ENCODE results near the gene CHMP2A.
"Not testable (repeated sequence)": the region's sequence is repeated elsewhere in the genome, so short reads cannot be mapped to it uniquely, and the experiment has no call there.

The CHMP2A gene

DNA sequence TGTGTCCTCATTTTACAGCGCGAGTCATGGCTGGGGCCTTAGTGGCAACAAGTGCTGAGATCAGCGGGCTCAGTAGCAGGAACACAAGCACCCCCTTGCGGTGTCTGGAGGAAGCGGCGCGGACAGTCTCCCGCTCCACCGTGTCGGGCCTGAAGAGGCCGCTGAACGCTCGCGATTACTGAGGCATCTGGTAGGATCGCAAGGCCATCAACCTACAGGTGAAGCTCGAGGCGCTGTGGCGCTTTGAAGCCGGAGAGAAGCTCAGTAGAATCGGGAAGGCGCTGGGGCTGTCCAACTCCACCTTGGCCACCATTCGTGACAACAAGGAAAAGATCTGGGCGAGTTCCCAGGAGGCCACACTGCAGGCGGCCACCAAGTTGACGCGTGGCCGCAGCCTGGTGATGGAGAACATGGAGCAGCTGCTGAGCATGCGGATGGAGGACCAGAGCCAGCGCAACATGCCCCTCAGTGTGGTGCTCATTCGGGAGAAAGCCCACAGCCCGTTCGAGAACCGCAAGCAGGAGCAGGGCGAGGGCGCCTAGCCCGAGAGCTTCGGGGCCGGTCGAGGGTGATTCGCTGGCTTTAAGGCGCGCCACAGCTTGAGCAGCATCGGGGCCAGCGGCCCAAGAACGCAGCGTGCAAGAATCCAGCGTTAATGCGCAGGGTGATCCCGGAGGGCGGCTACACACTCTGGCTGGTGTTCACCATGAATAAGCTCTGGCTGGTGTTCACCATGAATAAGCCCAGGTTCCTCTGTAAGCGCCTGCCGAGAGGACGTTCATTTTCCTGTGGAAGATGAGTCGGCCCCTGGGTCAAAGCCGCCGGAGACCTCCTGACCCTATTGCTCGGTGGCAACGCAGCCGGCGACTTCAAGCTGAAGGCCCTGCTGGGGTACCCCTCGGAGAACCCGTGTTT is 26.6 kb upstream of the CHMP2A start:
- peak; percentile 44 for DNase-seq (ENCODE audit: low read depth)
- in situ Hi-C loops (cut with HindIII; ENCODE audit: low sequenced_read_pairs): no loop called here
- no peak overlapping the region for H3K4me3 ChIP-seq (ENCODE audit: low read depth, low read length)
- TF ChIP-seq CTCF (IDR thresholded peaks at IDR 0.05; ENCODE audit: low read depth, low read length, missing control alignments): peak; percentile 88

DNA sequence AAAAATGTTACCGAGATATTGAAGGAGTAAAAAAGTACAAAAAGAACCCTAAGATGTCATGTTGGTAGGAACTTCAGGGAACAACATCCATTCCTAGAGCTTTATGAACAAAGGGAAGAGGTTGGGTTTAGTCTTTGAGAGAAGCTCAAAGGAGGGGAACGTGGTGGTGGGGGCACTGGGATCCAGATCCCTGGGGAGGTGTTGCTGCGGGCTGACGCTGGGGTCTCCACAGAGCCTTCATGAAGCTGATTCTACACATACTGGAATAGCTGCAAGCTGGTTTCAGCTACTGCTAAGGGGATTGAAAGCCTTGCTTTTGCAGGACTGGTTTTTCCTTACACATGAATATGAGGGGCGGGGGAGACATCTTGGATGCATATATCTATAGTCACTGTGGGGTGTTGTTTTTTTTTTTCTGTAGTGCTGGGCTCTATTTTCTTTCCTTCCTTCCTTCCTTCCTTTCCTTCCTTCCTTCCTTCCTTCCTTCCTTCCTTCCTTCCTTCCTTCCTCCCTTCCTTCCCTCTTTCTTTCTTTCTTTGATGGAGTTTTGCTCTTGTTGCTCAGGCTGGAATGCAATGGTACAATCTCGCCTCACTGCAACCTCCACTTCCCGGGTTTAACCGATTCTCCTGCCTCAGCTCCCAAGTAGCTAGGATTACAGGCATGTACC is 24.7 kb upstream of the CHMP2A start:
- in situ Hi-C loops (cut with HindIII; ENCODE audit: low sequenced_read_pairs): no loop called here
- DNase-seq (ENCODE audit: low read depth): no peak
- no peak for TF ChIP-seq CTCF (IDR thresholded peaks at IDR 0.05; ENCODE audit: low read depth, low read length, missing control alignments)
- H3K4me3 ChIP-seq (ENCODE audit: low read depth, low read length): no peak overlapping the region

- no peak overlapping the region for H3K4me3 ChIP-seq (ENCODE audit: low read depth, low read length)
- in situ Hi-C loops (cut with HindIII; ENCODE audit: low sequenced_read_pairs): no loop called here
- no peak for TF ChIP-seq CTCF (IDR thresholded peaks at IDR 0.05; ENCODE audit: low read depth, low read length, missing control alignments)
- no peak for DNase-seq (ENCODE audit: low read depth)
Measured at GRCh38 chr19:58578012-58578925, 23.4 kb upstream of the CHMP2A start.

DNA sequence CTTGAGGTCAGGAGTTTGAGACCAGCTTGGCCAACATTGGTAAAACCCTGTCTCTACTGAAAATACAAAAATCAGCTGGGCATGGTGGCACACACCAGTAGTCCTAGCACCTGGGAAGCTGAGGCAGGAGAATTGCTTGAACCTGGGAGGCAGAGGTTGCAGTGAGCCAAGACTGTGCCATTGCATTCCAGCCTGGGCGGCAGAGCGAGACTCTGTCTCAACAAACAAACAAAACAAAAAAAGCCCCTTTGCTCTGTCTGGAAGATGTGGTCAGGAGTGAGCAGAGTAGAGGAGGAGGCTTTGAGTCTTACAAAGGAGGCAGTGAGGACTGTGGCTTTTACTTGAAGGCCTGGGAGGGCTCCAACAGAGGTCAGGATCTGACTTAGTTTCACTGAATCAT is 22.7 kb upstream of the CHMP2A start:
- DNase-seq (ENCODE audit: low read depth); H3K4me3 ChIP-seq (ENCODE audit: low read depth, low read length); in situ Hi-C loops (cut with HindIII; ENCODE audit: low sequenced_read_pairs): not testable (repeated sequence)

- TF ChIP-seq CTCF (IDR thresholded peaks at IDR 0.05; ENCODE audit: low read depth, low read length, missing control alignments): no peak
- peak overlapping the region; percentile 77 for H3K4me3 ChIP-seq (ENCODE audit: low read depth, low read length)
- peak; percentile 69 for DNase-seq (ENCODE audit: low read depth)
- in situ Hi-C loops (cut with HindIII; ENCODE audit: low sequenced_read_pairs): no loop called here
Measured at GRCh38 chr19:58575183-58576041, 20.5 kb upstream of the CHMP2A start.

DNA sequence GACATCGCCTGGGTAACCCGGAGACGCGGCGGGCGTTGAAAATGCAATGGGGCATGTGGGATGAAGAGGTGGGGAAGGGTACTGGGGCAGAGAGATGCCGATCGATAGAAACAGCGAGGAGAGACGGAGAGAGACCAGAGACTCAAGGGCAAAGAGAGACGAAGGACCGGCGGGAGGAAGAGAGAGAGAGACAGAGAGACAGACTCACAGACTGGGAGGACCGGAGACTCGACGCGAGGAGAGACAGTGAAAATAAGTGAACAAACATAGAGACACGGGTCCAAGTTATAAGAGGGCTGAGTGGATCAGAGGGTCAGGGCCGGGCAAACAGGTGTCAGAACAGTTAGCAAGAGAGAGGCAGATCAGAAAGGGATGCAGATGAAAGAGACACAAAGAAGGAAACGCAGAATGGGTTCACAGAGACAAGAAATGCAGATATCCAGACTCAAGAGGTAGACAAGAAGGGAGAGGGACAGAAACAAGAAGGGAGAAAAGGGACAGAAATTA is 18.8 kb upstream of the CHMP2A start:
- TF ChIP-seq CTCF (IDR thresholded peaks at IDR 0.05; ENCODE audit: low read depth, low read length, missing control alignments): no peak
- peak overlapping the region; percentile 64 for H3K4me3 ChIP-seq (ENCODE audit: low read depth, low read length)
- no peak for DNase-seq (ENCODE audit: low read depth)
- in situ Hi-C loops (cut with HindIII; ENCODE audit: low sequenced_read_pairs): no loop called here
